HepG2 (cell line): ENCODE data around the gene DHX16. TPM values are rescaled to one million over a fixed set of nuclear protein-coding genes. Genes with fewer than 3 reads are reported as not detected.

Experiments
- ARNT2 ChIP-seq: sonication (generic); formaldehyde crosslinking; IDR thresholded peaks from 2 replicates; pipeline ENCODE4 v1.8.0; 2022; ENCODE audit warnings: mild to moderate bottlenecking, low read depth, missing genetic modification reagents, moderate library complexity
- LCORL ChIP-seq, 2 experiments: fragments of 450-650 bp in 1 of 2; sonication (generic) in 1 of 2; formaldehyde crosslinking in 1 of 2; IDR thresholded peaks; 2 replicates each; pipeline versions ENCODE4 v1.5.0 to v1.6.1; 2017 to 2020; ENCODE audit warnings: antibody characterized with exemption in 1 of 2, missing genetic modification reagents in 1 of 2
- MAFK ChIP-seq, 2 experiments: IDR thresholded peaks in 1 of 2; conservative IDR thresholded peaks in 1 of 2; 2 replicates each; pipeline ENCODE4 v1.6.1; 2011; ENCODE audit warnings: improper control_type of control experiment in 2 of 2, low read length in 2 of 2
- POLR2AphosphoS5 ChIP-seq: IDR thresholded peaks from 2 replicates; pipeline ENCODE4 v1.6.1; 2012; ENCODE audit warnings: low read depth, low read length
- REXO4 ChIP-seq: sonication (generic); formaldehyde crosslinking; IDR thresholded peaks from 2 replicates; pipeline ENCODE4 v1.8.0; 2022; ENCODE audit warnings: missing genetic modification reagents, mild to moderate bottlenecking, borderline replicate concordance
- RFXANK ChIP-seq: IDR thresholded peaks from 2 replicates; pipeline ENCODE4 v1.6.1; 2016
- SP4 ChIP-seq: sonication (generic); formaldehyde crosslinking; IDR thresholded peaks from 2 replicates; pipeline ENCODE4 v1.8.1; 2023; ENCODE audit warnings: mild to moderate bottlenecking, missing genetic modification reagents
- THYN1 ChIP-seq: sonication (generic); formaldehyde crosslinking; IDR thresholded peaks from 2 replicates; pipeline ENCODE4 v1.8.1; 2023; ENCODE audit warnings: low read depth, mild to moderate bottlenecking, moderate library complexity, missing genetic modification reagents, borderline replicate concordance
- ZFP62 ChIP-seq: sonication (generic); formaldehyde crosslinking; IDR thresholded peaks from 2 replicates; pipeline ENCODE4 v1.4.0; 2020; ENCODE audit warnings: missing genetic modification reagents
- ZNF121 ChIP-seq: sonication (generic); formaldehyde crosslinking; IDR thresholded peaks from 2 replicates; pipeline ENCODE4 v1.5.0; 2020; ENCODE audit warnings: mild to moderate bottlenecking, missing genetic modification reagents
- ZNF652 ChIP-seq: IDR thresholded peaks from 2 replicates; pipeline ENCODE4 v1.6.1; 2016; ENCODE audit warnings: low read depth, borderline replicate concordance
- ZNF746 ChIP-seq: sonication (generic); formaldehyde crosslinking; IDR thresholded peaks from 2 replicates; pipeline ENCODE4 v1.8.0; 2022; ENCODE audit warnings: mild to moderate bottlenecking, missing genetic modification reagents
- ZNF772 ChIP-seq: sonication (generic); formaldehyde crosslinking; IDR thresholded peaks from 2 replicates; pipeline ENCODE4 v1.5.0; 2020; ENCODE audit warnings: mild to moderate bottlenecking, missing genetic modification reagents
- polyA plus RNA-seq, 8 experiments: library from polyadenylated mRNA; depleted of rRNA in 3 of 8; stranded (reverse) in 7 of 8; unstranded in 1 of 8; fragments of >200 nt; fragmentation: Illumina TruSeq in 4 of 8; extraction: Trizol in 4 of 8; gene quantifications; 2 replicates each; pipeline versions ENCODE4 v1.2.1 to v1.2.3, GENCODE V29; 2011 to 2016; ENCODE audit warnings: low read depth in 4 of 8, missing spikeins in 1 of 8, mixed read lengths in 1 of 8; ENCODE audit not compliant: insufficient read depth in 1 of 8
- total RNA-seq, 5 experiments: library from RNA; depleted of rRNA; stranded (reverse); fragments of >200 nt; fragmentation: Illumina TruSeq; extraction: Trizol; gene quantifications; 2 replicates each; pipeline ENCODE4 v1.2.3, GENCODE V29; 2016; ENCODE audit warnings: low read depth in 1 of 5
- TF ChIP-seq, protein P1 (sequence below): sonication (generic); formaldehyde crosslinking; IDR thresholded peaks from 2 replicates; pipeline ENCODE4 v1.4.0; 2020; ENCODE audit warnings: missing genetic modification reagents
- TF ChIP-seq, protein P2 (sequence below): sonication (generic); formaldehyde crosslinking; IDR thresholded peaks from 2 replicates; pipeline ENCODE4 v1.8.1; 2023; ENCODE audit warnings: mild to moderate bottlenecking, missing genetic modification reagents, borderline replicate concordance
- TF ChIP-seq, protein P3 (sequence below): sonication (generic); formaldehyde crosslinking; IDR thresholded peaks from 2 replicates; pipeline ENCODE4 v1.8.1; 2023; ENCODE audit warnings: mild to moderate bottlenecking, missing genetic modification reagents
- TF ChIP-seq, protein P4 (sequence below): sonication (generic); formaldehyde crosslinking; IDR thresholded peaks from 2 replicates; pipeline ENCODE4 v1.4.0; 2020; ENCODE audit warnings: missing genetic modification reagents
- TF ChIP-seq, protein P5 (sequence below): sonication (generic); formaldehyde crosslinking; IDR thresholded peaks from 2 replicates; pipeline ENCODE4 v1.4.0; 2020; ENCODE audit warnings: mild to moderate bottlenecking, low read depth, missing genetic modification reagents

Gene DHX16
- total and polyA plus RNA-seq, 2 of the 13 experiments (the other 11 are each of a cell fraction or from before 2014, with no cell fraction given): 57.0 to 58.5 TPM

DNA sequence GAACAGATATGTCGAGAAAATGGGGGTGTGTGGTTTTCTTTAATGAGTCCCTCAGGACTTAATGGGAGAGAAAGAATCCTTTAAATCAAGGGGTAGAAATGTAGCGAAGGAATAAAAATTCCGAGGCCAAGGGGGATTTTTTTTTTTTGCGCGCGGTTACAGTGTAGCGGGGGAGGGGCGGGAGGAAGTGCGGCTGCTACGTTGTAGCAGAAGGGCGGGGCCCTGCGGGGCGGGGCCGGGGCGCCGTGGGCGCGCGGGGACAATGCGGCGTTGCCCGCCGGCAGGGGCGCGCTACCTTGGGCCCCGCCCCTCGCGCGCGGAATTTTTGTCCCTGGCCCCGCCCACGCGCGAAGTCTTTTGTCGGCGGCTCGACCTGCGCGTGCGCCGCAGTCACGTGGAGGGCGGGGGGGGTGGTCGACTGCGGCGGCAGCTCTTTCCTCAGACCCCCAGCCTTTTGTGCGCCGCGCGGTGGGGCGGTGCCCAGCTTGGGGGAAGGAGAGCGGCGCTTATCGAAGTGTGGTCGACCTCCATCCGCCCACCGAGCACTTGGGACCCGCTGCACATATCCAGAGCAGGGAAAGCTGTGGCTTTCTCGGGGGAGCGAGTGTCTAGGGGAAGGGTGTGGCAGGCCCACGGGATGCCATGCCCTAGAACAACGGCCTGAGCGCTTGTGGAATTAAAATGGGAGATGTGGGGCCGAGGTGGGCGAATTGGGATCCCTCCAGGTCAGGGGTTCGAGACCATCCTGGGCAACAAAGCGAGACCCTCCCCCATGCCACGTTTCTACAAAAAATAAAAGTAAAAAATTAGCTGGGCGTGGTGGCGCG is 48.6 kb upstream of the DHX16 start (continued):
- TF ChIP-seq ZNF746 (CRISPR knock-in tag): no peak
- no peak for TF ChIP-seq ZNF652 (CRISPR knock-in tag)
- peak; percentile 69 for TF ChIP-seq ARNT2 (CRISPR knock-in tag)
- no peak for TF ChIP-seq MAFK (conservative IDR thresholded peaks at IDR 0.05 in 1 of 2, IDR thresholded peaks at IDR 0.05 in 1 of 2; ENCODE audit: low read length in 2 of 2)
- TF ChIP-seq, protein P1, sequence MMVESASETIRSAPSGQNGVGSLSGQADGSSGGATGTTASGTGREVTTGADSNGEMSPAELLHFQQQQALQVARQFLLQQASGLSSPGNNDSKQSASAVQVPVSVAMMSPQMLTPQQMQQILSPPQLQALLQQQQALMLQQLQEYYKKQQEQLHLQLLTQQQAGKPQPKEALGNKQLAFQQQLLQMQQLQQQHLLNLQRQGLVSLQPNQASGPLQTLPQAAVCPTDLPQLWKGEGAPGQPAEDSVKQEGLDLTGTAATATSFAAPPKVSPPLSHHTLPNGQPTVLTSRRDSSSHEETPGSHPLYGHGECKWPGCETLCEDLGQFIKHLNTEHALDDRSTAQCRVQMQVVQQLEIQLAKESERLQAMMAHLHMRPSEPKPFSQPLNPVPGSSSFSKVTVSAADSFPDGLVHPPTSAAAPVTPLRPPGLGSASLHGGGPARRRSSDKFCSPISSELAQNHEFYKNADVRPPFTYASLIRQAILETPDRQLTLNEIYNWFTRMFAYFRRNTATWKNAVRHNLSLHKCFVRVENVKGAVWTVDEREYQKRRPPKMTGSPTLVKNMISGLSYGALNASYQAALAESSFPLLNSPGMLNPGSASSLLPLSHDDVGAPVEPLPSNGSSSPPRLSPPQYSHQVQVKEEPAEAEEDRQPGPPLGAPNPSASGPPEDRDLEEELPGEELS (CRISPR knock-in tag): peak; percentile 53
- TF ChIP-seq ZNF772 (CRISPR knock-in tag): peak; percentile 95
- TF ChIP-seq SP4 (CRISPR knock-in tag): peak; percentile 88
- TF ChIP-seq ZNF121 (CRISPR knock-in tag): peak; percentile 48; the same call in 1 of the 2 replicates
- TF ChIP-seq ZFP62 (CRISPR knock-in tag): no peak
- TF ChIP-seq RFXANK: no peak
- peak; percentile 39 for TF ChIP-seq POLR2AphosphoS5
- no peak for TF ChIP-seq REXO4 (CRISPR knock-in tag)
- TF ChIP-seq, protein P2, sequence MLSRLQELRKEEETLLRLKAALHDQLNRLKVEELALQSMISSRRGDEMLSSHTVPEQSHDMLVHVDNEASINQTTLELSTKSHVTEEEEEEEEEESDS (CRISPR knock-in tag): no peak
- TF ChIP-seq THYN1 (CRISPR knock-in tag): no peak
- TF ChIP-seq LCORL (IDR thresholded peaks at IDR 0.05): no peak
- TF ChIP-seq LCORL (CRISPR knock-in tag; IDR thresholded peaks at IDR 0.05): peak; percentile 45; the same call in 1 of the 2 replicates
- TF ChIP-seq, protein P3, sequence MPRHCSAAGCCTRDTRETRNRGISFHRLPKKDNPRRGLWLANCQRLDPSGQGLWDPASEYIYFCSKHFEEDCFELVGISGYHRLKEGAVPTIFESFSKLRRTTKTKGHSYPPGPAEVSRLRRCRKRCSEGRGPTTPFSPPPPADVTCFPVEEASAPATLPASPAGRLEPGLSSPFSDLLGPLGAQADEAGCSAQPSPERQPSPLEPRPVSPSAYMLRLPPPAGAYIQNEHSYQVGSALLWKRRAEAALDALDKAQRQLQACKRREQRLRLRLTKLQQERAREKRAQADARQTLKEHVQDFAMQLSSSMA (CRISPR knock-in tag): no peak
- TF ChIP-seq, protein P4, sequence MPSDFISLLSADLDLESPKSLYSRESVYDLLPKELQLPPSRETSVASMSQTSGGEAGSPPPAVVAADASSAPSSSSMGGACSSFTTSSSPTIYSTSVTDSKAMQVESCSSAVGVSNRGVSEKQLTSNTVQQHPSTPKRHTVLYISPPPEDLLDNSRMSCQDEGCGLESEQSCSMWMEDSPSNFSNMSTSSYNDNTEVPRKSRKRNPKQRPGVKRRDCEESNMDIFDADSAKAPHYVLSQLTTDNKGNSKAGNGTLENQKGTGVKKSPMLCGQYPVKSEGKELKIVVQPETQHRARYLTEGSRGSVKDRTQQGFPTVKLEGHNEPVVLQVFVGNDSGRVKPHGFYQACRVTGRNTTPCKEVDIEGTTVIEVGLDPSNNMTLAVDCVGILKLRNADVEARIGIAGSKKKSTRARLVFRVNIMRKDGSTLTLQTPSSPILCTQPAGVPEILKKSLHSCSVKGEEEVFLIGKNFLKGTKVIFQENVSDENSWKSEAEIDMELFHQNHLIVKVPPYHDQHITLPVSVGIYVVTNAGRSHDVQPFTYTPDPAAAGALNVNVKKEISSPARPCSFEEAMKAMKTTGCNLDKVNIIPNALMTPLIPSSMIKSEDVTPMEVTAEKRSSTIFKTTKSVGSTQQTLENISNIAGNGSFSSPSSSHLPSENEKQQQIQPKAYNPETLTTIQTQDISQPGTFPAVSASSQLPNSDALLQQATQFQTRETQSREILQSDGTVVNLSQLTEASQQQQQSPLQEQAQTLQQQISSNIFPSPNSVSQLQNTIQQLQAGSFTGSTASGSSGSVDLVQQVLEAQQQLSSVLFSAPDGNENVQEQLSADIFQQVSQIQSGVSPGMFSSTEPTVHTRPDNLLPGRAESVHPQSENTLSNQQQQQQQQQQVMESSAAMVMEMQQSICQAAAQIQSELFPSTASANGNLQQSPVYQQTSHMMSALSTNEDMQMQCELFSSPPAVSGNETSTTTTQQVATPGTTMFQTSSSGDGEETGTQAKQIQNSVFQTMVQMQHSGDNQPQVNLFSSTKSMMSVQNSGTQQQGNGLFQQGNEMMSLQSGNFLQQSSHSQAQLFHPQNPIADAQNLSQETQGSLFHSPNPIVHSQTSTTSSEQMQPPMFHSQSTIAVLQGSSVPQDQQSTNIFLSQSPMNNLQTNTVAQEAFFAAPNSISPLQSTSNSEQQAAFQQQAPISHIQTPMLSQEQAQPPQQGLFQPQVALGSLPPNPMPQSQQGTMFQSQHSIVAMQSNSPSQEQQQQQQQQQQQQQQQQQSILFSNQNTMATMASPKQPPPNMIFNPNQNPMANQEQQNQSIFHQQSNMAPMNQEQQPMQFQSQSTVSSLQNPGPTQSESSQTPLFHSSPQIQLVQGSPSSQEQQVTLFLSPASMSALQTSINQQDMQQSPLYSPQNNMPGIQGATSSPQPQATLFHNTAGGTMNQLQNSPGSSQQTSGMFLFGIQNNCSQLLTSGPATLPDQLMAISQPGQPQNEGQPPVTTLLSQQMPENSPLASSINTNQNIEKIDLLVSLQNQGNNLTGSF (CRISPR knock-in tag): peak; percentile 5
- TF ChIP-seq, protein P5, sequence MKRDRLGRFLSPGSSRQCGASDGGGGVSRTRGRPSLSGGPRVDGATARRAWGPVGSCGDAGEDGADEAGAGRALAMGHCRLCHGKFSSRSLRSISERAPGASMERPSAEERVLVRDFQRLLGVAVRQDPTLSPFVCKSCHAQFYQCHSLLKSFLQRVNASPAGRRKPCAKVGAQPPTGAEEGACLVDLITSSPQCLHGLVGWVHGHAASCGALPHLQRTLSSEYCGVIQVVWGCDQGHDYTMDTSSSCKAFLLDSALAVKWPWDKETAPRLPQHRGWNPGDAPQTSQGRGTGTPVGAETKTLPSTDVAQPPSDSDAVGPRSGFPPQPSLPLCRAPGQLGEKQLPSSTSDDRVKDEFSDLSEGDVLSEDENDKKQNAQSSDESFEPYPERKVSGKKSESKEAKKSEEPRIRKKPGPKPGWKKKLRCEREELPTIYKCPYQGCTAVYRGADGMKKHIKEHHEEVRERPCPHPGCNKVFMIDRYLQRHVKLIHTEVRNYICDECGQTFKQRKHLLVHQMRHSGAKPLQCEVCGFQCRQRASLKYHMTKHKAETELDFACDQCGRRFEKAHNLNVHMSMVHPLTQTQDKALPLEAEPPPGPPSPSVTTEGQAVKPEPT (CRISPR knock-in tag): no peak; the same call in 1 of the 2 replicates
